ENCODE data around the gene DIP2A.
"Not testable (repeated sequence)": the region's sequence is repeated elsewhere in the genome, so short reads cannot be mapped to it uniquely, and the experiment has no call there.

The DIP2A gene

DNA sequence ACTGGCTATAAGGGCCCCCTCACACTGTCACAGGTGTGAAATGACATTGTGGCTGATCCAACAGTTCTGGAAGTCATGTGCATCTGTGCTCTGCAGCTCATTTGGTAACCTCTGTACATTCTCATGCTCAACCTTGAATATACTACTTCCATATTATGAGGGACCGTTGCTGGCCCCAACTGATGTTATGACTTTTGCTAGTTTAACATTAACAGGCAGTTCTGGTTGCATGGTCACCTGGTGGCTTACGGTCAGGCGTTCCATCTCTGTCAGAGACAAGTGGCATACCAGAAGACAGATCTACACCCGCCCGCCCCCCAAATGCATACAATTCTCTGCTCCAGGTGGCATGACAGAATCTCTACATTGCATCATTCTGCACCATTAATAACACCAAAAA, 6.0 kb upstream of the DIP2A start:
- Histone ChIP-seq H3K9me3 (ENCODE audit: control insufficient read depth, insufficient read depth, low read length) (no peaks in the 10 kb centered on the region; the same call in 1 of the 2 replicates), H3K36me3 (ENCODE audit: insufficient read depth, low read length) (no peaks in the 10 kb centered on the region; the same call in 1 of the 2 replicates), H3K9ac (ENCODE audit: low read depth, low read length) (no peak overlapping the region), H3K4me1 (ENCODE audit: insufficient read depth, low read length) (peaks cover 2% of the 10 kb centered on the region; the same call in 1 of the 2 replicates)

DNA sequence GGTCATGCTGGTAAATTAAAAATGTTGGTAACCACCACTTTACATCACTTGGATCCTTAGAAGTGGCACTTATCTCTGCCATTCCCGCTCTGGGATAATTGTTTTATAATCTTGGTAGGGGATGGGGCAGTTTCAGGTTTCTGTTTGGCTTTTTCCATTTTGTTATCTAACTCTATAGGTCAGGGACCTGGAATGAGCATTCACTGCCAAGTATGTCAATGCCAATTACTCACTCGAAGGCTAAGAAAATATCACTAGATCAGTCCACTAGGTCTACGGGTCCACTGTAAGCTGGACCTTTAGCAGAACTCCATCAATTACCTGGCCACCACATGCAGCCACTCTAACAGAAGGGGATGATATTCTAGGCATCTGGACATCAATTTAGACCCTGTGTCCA, 4.5 kb upstream of the DIP2A start:
- H3K36me3 ChIP-seq (ENCODE audit: insufficient read depth, low read length), result no peaks in the 10 kb centered on the region
- peaks cover 2% of the 10 kb centered on the region; the same call in 1 of the 2 replicates for H3K4me1 ChIP-seq (ENCODE audit: insufficient read depth, low read length)
- no peak overlapping the region for H3K9ac ChIP-seq (ENCODE audit: low read depth, low read length)
- no peaks in the 10 kb centered on the region; the same call in 1 of the 2 replicates for H3K9me3 ChIP-seq (ENCODE audit: control insufficient read depth, insufficient read depth, low read length)

DNA sequence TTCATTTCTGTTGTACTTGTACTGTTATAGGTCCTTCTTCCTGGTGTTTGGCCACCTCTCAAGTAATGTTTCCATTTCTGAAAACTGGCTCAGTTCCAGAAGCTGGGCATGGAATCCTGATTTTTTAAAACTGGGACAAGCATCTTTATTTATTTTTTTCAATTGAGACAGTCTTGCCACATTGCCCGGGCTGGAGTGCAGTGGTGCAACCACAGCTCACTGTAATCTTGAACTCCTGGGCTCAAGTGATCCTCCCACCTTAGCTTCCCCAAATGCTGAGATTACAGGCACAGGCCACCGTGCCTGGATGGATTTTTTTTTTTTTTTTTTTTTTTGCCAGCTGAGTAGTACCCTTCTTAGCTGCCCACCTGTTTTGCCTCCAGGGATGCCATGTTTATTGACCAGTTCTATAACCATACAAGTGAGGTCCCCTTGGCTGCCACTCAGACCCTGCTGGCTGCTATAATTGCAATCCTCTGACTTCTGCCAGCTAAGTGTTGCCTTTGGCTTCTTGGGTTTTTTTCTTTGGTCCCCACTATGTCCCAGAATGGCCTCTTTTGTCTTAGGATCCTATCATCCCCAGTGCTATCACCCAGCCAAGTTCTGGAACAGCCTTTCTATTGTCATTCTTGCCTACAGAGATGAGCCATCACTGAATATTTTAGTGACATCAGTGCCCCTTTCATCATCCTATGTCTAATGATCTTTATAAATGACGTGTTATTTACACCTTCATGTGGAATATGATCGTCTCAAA, 3.9 kb upstream of the DIP2A start:
- H3K36me3 ChIP-seq (ENCODE audit: insufficient read depth, low read length), result no peaks in the 10 kb centered on the region
- H3K4me1 ChIP-seq (ENCODE audit: insufficient read depth, low read length), result peaks cover 2% of the 10 kb centered on the region; the same call in 1 of the 2 replicates
- no peak overlapping the region for H3K9ac ChIP-seq (ENCODE audit: low read depth, low read length)
- H3K9me3 ChIP-seq (ENCODE audit: control insufficient read depth, insufficient read depth, low read length), result no peaks in the 10 kb centered on the region

DNA sequence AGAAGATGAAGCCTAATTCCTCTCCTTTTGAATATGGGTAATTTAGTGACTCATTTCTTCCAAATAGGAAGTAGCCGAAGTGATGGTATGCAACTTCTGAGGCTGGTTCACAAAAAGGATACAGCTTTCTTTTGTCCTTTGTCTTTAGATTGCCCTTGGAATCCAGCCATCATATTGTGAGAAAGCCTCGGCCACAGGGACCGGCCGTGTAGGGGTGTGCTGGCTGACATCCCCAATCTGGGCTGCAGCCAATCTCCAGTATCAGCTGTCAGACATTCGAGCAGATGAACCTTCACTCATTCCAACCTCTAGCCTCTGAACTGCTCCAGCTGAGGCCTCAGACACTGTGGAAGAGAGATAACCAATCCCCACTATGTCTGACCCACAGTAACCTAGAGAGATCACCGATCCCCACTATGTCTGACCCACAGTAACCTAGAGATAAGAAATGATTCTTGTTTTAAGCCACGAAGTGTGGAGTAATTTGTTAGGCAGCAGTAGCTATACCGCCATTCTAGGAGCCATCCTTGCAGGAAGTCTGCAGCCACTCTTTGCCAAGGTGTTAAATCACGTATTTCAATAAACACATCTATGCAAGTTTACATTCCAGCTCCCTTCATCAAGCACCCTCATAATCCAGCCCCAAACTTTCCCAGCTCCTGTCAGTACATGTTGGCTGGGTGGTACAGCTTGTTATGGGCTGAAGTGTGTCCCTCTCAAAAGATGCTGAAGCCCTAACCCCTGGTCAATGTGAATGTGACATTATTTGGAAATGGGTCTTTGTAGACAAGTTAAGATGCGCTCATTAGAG, 2.9 kb upstream of the DIP2A start:
- Histone ChIP-seq H3K4me1 (ENCODE audit: insufficient read depth, low read length) (peaks cover 7% of the 10 kb centered on the region), H3K9ac (ENCODE audit: low read depth, low read length) (no peak overlapping the region)

DNA sequence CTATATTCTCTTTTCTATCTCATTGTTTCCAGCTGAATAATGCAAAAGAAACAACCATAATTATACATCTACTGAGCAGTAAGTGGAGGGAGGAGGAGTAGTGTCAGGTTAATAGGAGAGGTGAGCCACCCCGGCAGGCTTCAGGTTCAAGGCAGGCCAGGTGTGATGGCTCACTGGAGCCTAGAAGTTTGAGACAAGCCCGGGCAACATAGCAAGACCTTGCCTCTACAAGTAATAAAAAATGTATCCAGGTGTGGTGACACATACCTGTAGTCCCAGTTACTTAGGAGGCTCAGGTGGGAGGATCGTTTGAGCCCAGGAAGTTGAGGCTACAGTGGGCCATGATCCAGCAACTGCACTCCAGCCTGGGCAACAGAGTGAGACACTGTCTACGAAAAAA, 1.9 kb upstream of the DIP2A start:
- H3K36me3 ChIP-seq (ENCODE audit: insufficient read depth, low read length), result no peaks in the 10 kb centered on the region

More for the DNA sequence above, 2.9 kb upstream of the DIP2A start:
- Histone ChIP-seq H3K36me3 (ENCODE audit: insufficient read depth, low read length) (no peaks in the 10 kb centered on the region), H3K9me3 (ENCODE audit: control insufficient read depth, insufficient read depth, low read length) (no peaks in the 10 kb centered on the region)

DNA sequence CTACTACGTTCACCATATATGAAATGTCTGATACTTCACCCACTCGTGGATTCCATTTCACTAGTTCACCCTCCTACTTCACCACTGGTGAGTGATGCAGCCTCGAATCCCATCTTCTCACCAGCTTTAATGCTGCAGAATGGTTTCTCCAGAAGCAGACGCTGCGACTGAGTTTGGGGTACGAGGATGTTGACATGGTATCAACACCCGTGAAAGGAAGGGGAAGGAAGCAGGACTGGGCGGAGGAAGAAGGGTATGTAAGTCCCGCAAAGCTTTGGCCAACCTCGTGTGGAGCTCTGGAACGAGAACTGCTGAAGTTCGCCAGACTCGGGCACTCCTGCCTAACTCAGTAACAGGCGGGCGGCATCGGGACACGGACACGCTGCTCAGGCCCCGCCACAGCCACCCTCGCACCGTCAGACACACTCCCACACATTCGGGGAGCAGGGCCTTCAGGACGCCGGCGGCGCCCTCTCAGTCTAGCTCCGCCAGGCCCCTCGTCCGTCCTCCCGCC, 833 bp upstream of the DIP2A start:
- H3K9me3 ChIP-seq (ENCODE audit: control insufficient read depth, insufficient read depth, low read length), result no peaks in the 10 kb centered on the region
- H3K9ac ChIP-seq (ENCODE audit: low read depth, low read length), result peak overlapping the region; percentile 97
- no peaks in the 10 kb centered on the region for H3K36me3 ChIP-seq (ENCODE audit: insufficient read depth, low read length)
- peaks cover 7% of the 10 kb centered on the region for H3K4me1 ChIP-seq (ENCODE audit: insufficient read depth, low read length)

More for the DNA sequence above, 1.9 kb upstream of the DIP2A start:
- Histone ChIP-seq H3K9ac (ENCODE audit: low read depth, low read length) (no peak overlapping the region), H3K9me3 (ENCODE audit: control insufficient read depth, insufficient read depth, low read length) (no peaks in the 10 kb centered on the region), H3K4me1 (ENCODE audit: insufficient read depth, low read length) (peaks cover 7% of the 10 kb centered on the region)

DNA sequence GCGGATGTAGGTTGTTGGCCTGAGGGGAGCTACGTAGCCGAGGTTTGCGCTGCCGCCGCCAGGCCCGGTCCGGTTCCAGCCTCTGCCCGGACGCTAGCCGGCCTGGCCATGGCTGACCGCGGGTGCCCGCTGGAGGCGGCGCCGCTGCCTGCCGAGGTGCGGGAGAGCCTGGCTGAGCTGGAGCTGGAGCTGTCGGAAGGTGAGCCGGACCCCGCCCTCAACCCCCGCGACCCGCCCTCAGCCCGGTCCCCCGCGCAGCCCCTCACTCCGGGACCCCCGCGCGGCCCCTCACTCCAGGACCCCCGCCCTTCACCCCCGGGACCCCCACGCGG, 299 bp downstream of the DIP2A start:
- H3K9ac ChIP-seq (ENCODE audit: low read depth, low read length), result peak overlapping the region; percentile 85
- H3K36me3 ChIP-seq (ENCODE audit: insufficient read depth, low read length), result no peaks in the 10 kb centered on the region
- H3K4me1 ChIP-seq (ENCODE audit: insufficient read depth, low read length), result peaks cover 7% of the 10 kb centered on the region
- H3K9me3 ChIP-seq (ENCODE audit: control insufficient read depth, insufficient read depth, low read length), result no peaks in the 10 kb centered on the region

DNA sequence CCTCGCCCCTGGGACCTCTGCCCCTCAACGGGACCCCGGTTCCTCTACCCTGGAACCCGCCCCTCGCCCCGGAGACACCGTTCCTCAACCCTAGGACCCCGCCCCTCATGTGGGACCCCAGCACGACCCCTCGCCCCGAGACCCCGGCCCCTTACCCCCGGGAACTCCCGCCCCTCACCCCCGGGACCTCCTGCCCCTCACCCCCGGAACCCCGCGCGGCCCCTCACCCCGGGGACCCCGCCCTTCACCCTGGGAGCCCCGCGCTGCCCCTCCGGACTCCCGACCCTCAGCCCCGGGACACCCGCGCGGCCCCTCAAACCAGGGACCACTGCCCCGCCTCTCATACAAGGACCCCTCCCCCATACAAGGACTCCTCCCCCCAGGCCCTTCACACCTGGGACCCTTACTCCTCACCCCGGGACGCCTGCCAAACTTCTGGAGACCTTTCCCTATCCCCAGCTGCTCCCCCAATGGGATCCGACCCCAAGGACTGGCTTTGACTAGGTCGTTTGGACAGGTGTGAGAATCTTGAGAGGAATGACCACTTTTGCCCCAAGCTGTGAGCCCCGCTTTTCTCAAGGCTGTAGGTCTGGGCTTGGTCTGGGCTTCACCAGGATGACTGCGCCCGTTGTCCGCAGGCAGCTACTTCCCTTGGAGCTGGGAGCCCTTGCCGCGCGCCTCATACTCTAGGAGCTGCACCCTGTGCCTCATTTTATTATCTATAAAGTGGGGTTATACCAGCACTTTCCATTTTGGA, 843 bp downstream of the DIP2A start:
- Histone ChIP-seq H3K4me1 (ENCODE audit: insufficient read depth, low read length) (peaks cover 7% of the 10 kb centered on the region), H3K36me3 (ENCODE audit: insufficient read depth, low read length) (no peaks in the 10 kb centered on the region)

DNA sequence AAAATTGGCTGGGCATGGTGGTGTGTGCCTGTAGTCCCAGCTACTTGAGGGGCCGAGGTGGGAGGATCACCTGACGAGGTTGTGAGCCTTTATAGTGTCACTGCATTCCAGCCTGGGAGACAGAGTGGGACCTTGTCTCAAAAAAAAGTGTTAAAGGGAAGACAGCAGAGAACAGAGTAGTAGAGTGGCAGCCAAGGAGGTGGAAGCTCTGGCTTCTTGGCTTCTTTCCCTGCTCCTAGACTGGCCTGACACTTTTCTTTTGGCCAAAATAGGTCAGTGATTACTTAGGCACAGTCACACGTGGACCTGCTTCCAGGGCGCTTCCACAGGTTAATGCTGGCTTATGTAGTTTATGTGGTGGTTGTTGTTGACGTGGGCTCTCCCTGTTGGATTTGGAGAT, 3.2 kb downstream of the DIP2A start:
- H3K9ac ChIP-seq (ENCODE audit: low read depth, low read length), result no peak overlapping the region
- no peaks in the 10 kb centered on the region for H3K9me3 ChIP-seq (ENCODE audit: control insufficient read depth, insufficient read depth, low read length)
- H3K4me1 ChIP-seq (ENCODE audit: insufficient read depth, low read length), result peaks cover 4% of the 10 kb centered on the region; the same call in 1 of the 2 replicates
- no peaks in the 10 kb centered on the region for H3K36me3 ChIP-seq (ENCODE audit: insufficient read depth, low read length)

More for the DNA sequence above, 843 bp downstream of the DIP2A start:
- Histone ChIP-seq H3K9ac (ENCODE audit: low read depth, low read length) (peak overlapping the region; percentile 85), H3K9me3 (ENCODE audit: control insufficient read depth, insufficient read depth, low read length) (no peaks in the 10 kb centered on the region)

DNA sequence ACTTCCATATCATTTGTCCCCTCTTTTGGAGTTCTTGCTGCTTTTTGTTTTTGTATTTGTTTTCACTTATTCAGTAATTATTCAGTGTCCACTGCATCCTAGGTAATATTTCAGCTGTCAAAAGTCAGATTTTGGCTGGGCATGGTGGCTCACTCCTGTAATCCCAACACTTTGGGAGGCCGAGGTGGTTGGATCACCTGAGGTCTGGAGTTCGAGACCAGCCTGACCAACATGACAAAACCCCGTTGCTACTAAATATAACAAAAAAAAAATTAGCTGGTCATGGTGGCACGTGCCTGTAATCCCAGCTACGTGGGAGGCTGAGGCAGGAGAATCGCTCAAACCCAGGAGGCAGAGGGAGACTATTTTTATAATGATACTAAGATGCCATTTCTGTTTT, 6.5 kb downstream of the DIP2A start:
- H3K36me3 ChIP-seq (ENCODE audit: insufficient read depth, low read length); H3K4me1 ChIP-seq (ENCODE audit: insufficient read depth, low read length); H3K9ac ChIP-seq (ENCODE audit: low read depth, low read length); H3K9me3 ChIP-seq (ENCODE audit: control insufficient read depth, insufficient read depth, low read length): not testable (repeated sequence)

DNA sequence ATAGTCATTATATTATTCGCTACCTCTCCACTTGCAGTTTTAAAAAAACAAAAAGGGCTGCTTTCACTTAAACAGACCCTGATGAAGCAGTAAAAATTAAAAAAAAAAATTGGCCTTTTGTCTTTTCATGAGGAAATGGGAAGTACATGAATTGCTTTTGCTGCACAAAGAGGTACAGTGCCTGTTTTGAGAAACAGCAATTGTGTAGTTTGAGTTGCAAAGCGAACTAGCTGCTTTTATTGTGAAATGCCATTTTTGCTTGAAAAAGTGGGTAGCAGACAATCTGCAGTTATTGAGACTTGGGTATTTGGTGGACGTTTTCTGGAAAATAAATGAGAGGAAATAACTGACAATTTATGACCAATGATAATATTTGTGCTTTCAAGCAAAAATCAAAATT, 7.0 kb downstream of the DIP2A start:
- Histone ChIP-seq H3K4me1 (ENCODE audit: insufficient read depth, low read length) (no peaks in the 10 kb centered on the region), H3K36me3 (ENCODE audit: insufficient read depth, low read length) (no peaks in the 10 kb centered on the region), H3K9ac (ENCODE audit: low read depth, low read length) (no peak overlapping the region), H3K9me3 (ENCODE audit: control insufficient read depth, insufficient read depth, low read length) (no peaks in the 10 kb centered on the region)

DNA sequence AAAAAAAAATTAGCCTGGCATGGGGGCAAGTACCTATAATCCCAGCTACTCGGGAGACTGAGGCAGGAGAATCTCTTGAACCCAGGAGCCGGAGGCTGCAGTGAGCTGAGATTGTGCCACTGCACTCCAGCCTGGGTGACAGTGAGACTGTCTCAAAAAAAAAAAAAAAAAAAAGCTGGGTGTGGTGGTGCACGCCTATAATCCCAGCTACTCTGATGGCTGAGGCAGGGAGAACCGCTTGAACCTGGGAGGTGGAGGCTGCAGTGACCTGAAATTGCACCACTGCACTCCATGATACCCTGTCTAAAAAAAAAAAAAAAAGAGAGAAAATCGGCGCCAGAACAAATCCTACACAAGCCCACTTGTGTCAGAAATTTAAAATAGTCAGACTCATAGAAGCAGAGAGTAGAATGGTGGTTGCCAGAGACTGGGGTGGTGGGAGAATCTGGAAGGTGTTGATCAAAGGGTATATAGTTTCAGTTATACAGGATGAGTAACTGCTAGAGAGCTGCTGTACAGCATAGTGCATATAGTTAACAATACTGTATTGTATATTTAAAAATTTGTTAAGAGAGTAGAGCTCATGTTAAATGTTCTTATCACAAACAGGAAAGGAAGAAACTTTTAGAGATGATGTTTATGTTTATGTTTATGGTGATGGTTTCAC, 9.6 kb downstream of the DIP2A start:
- H3K4me1 ChIP-seq (ENCODE audit: insufficient read depth, low read length), result no peaks in the 10 kb centered on the region
- H3K36me3 ChIP-seq (ENCODE audit: insufficient read depth, low read length), result no peaks in the 10 kb centered on the region; the same call in 1 of the 2 replicates
- H3K9me3 ChIP-seq (ENCODE audit: control insufficient read depth, insufficient read depth, low read length), result no peaks in the 10 kb centered on the region
- H3K9ac ChIP-seq (ENCODE audit: low read depth, low read length), result no peak overlapping the region

DNA sequence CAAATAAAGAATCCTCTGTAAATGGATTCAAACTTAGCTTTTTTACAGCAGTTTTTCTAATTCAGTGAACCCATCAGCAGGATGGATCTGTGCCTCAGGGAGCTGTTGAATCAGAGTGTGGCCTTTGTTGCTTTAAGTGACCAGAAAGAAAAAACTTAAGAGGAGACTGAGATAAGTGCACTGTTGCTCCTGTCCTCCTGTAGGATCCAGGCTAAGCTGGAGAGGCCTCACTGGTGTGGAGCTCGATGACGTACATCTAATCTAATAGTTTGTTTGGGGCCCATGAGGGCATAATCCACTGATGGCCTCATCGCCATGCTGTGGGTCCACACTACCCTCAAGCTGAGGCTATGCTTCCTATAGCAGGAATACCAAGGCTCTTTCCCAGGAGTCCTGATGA, 10.6 kb downstream of the DIP2A start:
- Histone ChIP-seq H3K36me3 (ENCODE audit: insufficient read depth, low read length) (no peaks in the 10 kb centered on the region; the same call in 1 of the 2 replicates), H3K9ac (ENCODE audit: low read depth, low read length) (no peak overlapping the region), H3K9me3 (ENCODE audit: control insufficient read depth, insufficient read depth, low read length) (no peaks in the 10 kb centered on the region), H3K4me1 (ENCODE audit: insufficient read depth, low read length) (no peaks in the 10 kb centered on the region)

DNA sequence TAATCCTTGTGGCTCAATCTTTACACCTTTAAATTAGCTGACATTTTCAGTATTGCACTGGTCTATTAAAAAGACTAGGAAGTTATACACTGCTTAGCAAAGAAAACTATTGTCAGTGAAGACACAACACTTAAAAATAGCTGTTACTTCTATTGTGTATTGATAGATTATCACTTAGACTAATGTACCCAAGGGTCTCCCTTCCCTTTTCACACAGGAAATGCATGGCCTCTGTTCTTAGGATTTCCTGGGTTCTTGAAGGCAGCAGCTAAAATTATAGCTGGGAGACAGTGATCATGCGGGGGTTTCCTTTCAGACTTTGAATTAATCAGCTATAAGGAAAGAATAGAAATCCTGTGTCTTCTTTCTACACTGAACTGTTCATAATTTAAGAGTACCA, 12.8 kb downstream of the DIP2A start:
- Histone ChIP-seq H3K36me3 (ENCODE audit: insufficient read depth, low read length) (no peaks in the 10 kb centered on the region; the same call in 1 of the 2 replicates), H3K9ac (ENCODE audit: low read depth, low read length) (no peak overlapping the region), H3K4me1 (ENCODE audit: insufficient read depth, low read length) (no peaks in the 10 kb centered on the region), H3K9me3 (ENCODE audit: control insufficient read depth, insufficient read depth, low read length) (no peaks in the 10 kb centered on the region)
